Measurements from ENCODE around the gene PPARD. TPM values are rescaled to one million over a fixed set of nuclear protein-coding genes. Genes with fewer than 3 reads are reported as not detected.

Gene PPARD
- polyA plus RNA-seq, 2 of the 4 experiments (the other 2 are of a cell fraction), result 3.8 to 5.9 TPM

DNA sequence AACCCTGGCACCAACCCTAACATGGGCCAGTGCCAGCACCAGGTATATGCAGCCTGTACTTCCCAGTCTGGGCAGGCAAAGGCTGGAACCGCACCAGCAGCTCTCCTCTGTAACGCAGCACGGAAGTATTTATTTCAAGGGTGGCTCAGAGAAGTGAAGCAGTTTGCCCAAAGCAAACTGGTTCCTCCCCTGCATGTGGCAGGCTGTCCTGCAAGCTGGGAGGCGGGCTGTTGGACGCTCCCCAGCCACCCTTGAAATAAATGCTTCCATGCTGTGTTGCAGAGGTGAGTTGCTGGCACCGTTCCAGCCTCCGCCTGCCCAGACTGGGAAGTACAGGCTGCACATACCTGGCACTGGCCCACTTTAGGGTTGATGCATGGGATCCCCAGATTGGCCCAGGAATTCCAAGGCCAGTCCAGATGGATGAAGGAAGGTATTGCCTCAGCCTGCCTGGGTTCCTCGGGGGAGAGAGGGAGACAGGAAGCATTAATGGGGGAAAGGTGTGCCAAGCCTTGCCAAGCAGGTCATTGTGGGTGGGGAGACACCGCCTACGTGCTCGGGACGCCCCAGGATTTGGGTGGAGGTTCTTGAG, 49.8 kb downstream of the PPARD start:
- Histone ChIP-seq H3K4me2 (no peak overlapping the region), H3K27ac (0 out of 6 replicates have a peak overlapping the region, but pooled peaks of 1 of the 2 experiments have one; percentile 21), H3K4me1 (peaks cover 8% of the 10 kb centered on the region; the same call in 1 of the 3 replicates), H3K9me3 (no peaks in the 10 kb centered on the region), H3K4me3 (no peak overlapping the region)
- POLR2A ChIA-PET, result no interaction called here
- DNase-seq (ENCODE audit: low read depth in 1 of 2, low spot score in 1 of 2) (no peak), ATAC-seq (no peak), FAIRE-seq (no peak)
- 92% methylated on average over 4 of the region's 12 CpGs for WGBS (ENCODE audit: missing lambda C conversion rate)
- CTCF ChIA-PET, result interaction anchor here (0.8 to 0.9 kb wide), 2 partner anchors 23 to 58 kb away, joined by 3 read pairs; no protein-coding TSS in a partner anchor
- TF ChIP-seq, protein P1, sequence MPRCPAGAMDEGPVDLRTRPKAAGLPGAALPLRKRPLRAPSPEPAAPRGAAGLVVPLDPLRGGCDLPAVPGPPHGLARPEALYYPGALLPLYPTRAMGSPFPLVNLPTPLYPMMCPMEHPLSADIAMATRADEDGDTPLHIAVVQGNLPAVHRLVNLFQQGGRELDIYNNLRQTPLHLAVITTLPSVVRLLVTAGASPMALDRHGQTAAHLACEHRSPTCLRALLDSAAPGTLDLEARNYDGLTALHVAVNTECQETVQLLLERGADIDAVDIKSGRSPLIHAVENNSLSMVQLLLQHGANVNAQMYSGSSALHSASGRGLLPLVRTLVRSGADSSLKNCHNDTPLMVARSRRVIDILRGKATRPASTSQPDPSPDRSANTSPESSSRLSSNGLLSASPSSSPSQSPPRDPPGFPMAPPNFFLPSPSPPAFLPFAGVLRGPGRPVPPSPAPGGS (IDR thresholded peaks at IDR 0.05), result no peak
- TF ChIP-seq CBX2 (IDR thresholded peaks at IDR 0.05; ENCODE audit: borderline replicate concordance, low read depth) (no peak), JUNB (IDR thresholded peaks at IDR 0.05) (no peak), CHD4 (IDR thresholded peaks at IDR 0.05; ENCODE audit: borderline replicate concordance) (no peak), CBX8 (IDR thresholded peaks at IDR 0.05) (no peak), NFE2L2 (conservative IDR thresholded peaks at IDR 0.05; ENCODE audit: low read length) (no peak), FOXS1 (CRISPR knock-in tag; IDR thresholded peaks at IDR 0.05) (no peak), CEBPB (IDR thresholded peaks at IDR 0.05) (no peak), GATA3 (IDR thresholded peaks at IDR 0.05; ENCODE audit: borderline replicate concordance) (no peak), RAD21 (conservative IDR thresholded peaks at IDR 0.05 in 1 of 2, IDR thresholded peaks at IDR 0.05 in 1 of 2) (no peak), EHF (CRISPR knock-in tag; IDR thresholded peaks at IDR 0.05) (no peak), JUN (IDR thresholded peaks at IDR 0.05) (no peak), RNF2 (IDR thresholded peaks at IDR 0.05; ENCODE audit: borderline replicate concordance, low read depth) (no peak), MAZ (IDR thresholded peaks at IDR 0.05; ENCODE audit: borderline replicate concordance, low read depth, low read length) (no peak), ESRRA (IDR thresholded peaks at IDR 0.05; ENCODE audit: borderline replicate concordance, low read length) (no peak), ZFP36 (IDR thresholded peaks at IDR 0.05; ENCODE audit: borderline replicate concordance, partially characterized antibody) (no peak), HDAC2 (IDR thresholded peaks at IDR 0.05) (no peak)
- TF ChIP-seq, protein P2, sequence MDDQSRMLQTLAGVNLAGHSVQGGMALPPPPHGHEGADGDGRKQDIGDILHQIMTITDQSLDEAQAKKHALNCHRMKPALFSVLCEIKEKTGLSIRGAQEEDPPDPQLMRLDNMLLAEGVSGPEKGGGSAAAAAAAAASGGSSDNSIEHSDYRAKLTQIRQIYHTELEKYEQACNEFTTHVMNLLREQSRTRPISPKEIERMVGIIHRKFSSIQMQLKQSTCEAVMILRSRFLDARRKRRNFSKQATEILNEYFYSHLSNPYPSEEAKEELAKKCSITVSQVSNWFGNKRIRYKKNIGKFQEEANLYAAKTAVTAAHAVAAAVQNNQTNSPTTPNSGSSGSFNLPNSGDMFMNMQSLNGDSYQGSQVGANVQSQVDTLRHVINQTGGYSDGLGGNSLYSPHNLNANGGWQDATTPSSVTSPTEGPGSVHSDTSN (IDR thresholded peaks at IDR 0.05), result no peak
- TF ChIP-seq, protein P3, sequence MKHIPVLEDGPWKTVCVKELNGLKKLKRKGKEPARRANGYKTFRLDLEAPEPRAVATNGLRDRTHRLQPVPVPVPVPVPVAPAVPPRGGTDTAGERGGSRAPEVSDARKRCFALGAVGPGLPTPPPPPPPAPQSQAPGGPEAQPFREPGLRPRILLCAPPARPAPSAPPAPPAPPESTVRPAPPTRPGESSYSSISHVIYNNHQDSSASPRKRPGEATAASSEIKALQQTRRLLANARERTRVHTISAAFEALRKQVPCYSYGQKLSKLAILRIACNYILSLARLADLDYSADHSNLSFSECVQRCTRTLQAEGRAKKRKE (CRISPR knock-in tag; IDR thresholded peaks at IDR 0.05; ENCODE audit: low read depth), result no peak
- TF ChIP-seq, protein P4, sequence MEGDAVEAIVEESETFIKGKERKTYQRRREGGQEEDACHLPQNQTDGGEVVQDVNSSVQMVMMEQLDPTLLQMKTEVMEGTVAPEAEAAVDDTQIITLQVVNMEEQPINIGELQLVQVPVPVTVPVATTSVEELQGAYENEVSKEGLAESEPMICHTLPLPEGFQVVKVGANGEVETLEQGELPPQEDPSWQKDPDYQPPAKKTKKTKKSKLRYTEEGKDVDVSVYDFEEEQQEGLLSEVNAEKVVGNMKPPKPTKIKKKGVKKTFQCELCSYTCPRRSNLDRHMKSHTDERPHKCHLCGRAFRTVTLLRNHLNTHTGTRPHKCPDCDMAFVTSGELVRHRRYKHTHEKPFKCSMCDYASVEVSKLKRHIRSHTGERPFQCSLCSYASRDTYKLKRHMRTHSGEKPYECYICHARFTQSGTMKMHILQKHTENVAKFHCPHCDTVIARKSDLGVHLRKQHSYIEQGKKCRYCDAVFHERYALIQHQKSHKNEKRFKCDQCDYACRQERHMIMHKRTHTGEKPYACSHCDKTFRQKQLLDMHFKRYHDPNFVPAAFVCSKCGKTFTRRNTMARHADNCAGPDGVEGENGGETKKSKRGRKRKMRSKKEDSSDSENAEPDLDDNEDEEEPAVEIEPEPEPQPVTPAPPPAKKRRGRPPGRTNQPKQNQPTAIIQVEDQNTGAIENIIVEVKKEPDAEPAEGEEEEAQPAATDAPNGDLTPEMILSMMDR (IDR thresholded peaks at IDR 0.05), result no peak

DNA sequence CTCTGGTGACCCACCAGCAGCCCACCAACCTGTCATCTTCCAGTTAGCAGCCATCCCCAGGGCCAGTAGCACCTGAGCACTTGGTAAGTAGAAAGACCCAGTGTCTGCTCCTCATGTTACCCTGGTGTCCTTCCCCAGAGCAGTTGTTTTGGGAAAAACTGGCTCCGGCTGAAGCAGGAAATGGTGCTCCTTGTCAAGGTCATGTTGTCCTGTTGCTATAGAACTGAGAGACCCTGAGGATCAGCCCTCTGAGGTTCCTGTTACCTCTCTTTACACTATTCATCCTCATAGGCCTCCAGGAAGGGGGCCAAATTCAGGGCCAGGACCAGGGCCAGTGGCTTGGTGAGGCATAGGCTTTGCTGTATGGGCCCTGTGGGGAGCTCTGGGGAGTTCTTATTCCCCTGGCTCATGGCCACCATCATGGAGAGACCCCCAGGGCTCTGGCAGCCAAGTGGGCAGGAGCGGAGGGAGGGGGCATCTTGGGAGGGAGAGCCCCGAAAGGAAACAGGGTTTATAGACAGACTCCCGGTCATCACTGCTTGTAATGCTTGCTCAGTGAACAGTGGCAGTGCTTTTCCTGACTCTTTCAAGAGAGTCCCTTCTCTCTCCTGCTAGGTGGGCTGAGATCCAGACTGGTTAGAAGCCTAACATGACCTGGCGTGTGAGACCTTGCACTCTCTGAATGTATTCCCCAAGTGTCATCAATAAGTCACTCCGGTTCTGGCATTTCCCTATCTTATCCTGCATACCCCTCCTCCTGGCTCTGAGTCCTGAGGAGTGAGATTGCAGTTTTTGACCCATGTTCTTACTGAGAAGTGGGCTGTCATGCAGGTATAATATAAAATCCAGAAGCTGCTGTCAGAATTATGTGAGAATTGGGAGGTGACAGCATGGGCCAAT, 50.7 kb downstream of the PPARD start:
- Histone ChIP-seq H3K4me3 (no peak overlapping the region), H3K4me1 (peaks cover 8% of the 10 kb centered on the region; the same call in 1 of the 3 replicates), H3K9me3 (no peaks in the 10 kb centered on the region), H3K27ac (no peak overlapping the region), H3K4me2 (no peak overlapping the region)
- 81% methylated on average over 6 of the region's 6 CpGs for WGBS (ENCODE audit: missing lambda C conversion rate)
- ATAC-seq (no peak), DNase-seq (ENCODE audit: low read depth in 1 of 2, low spot score in 1 of 2) (no peak), FAIRE-seq (no peak)
- CTCF ChIA-PET, result no interaction called here
- POLR2A ChIA-PET, result no interaction called here
- TF ChIP-seq, protein P5, sequence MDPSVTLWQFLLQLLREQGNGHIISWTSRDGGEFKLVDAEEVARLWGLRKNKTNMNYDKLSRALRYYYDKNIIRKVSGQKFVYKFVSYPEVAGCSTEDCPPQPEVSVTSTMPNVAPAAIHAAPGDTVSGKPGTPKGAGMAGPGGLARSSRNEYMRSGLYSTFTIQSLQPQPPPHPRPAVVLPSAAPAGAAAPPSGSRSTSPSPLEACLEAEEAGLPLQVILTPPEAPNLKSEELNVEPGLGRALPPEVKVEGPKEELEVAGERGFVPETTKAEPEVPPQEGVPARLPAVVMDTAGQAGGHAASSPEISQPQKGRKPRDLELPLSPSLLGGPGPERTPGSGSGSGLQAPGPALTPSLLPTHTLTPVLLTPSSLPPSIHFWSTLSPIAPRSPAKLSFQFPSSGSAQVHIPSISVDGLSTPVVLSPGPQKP (IDR thresholded peaks at IDR 0.05; ENCODE audit: low read depth, low read length), result no peak
- no peak for TF ChIP-seq EHMT2 (IDR thresholded peaks at IDR 0.05; ENCODE audit: low read depth)
- TF ChIP-seq HEYL (CRISPR knock-in tag; IDR thresholded peaks at IDR 0.05), result no peak
- TF ChIP-seq ZFP36 (IDR thresholded peaks at IDR 0.05; ENCODE audit: borderline replicate concordance, partially characterized antibody), result no peak
- TF ChIP-seq PHF8 (IDR thresholded peaks at IDR 0.05; ENCODE audit: borderline replicate concordance, low read depth), result no peak
- TF ChIP-seq, protein P6, sequence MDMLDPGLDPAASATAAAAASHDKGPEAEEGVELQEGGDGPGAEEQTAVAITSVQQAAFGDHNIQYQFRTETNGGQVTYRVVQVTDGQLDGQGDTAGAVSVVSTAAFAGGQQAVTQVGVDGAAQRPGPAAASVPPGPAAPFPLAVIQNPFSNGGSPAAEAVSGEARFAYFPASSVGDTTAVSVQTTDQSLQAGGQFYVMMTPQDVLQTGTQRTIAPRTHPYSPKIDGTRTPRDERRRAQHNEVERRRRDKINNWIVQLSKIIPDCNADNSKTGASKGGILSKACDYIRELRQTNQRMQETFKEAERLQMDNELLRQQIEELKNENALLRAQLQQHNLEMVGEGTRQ (IDR thresholded peaks at IDR 0.05), result no peak
- TF ChIP-seq FOSL2 (IDR thresholded peaks at IDR 0.05), result no peak
- no peak for TF ChIP-seq FOSL2 (CRISPR knock-in tag; IDR thresholded peaks at IDR 0.05)
